Naive thymus-derived CD8-positive, alpha-beta T cell (primary cell): Measurements from ENCODE around the gene SULT1C4. TPM values are rescaled to one million over a fixed set of nuclear protein-coding genes. Genes with fewer than 3 reads are reported as not detected.
"Not testable (repeated sequence)": the region's sequence is repeated elsewhere in the genome, so short reads cannot be mapped to it uniquely, and the experiment has no call there.

Experiments used
- ATAC-seq, 2 donors: fragments of 150-1000 bp; cut with Tn5 transposase in 1 of 2; sonication (Bioruptor Pico), chemical (Tn5 transposase) in 1 of 2; 1 replicate in 1 of 2; 2 replicates in 1 of 2; pipeline ENCODE4 v1.10.0; 2021; ENCODE audit warnings: mild to moderate bottlenecking in 2 of 2, moderate library complexity in 2 of 2
- POLR2A ChIA-PET: fragments of 350-600 bp; sonication (Branson Sonifier 250); formaldehyde crosslinking; loops from one replicate; lab custom pipeline; 2021; ENCODE audit warnings: antibody characterized with exemption; lab: Charles Lee
- DNase-seq, 10 donors: peaks; one replicate each; pipeline versions ENCODE4 v3.0.0 to v3.0.0-alpha.2; 2020 to 2022
- H3K27ac Mint-ChIP-seq, 10 donors: one replicate each; pipeline ENCODE4 v1.8.0; 2020 to 2022; ENCODE audit warnings: mild to moderate bottlenecking in 10 of 10, mixed read lengths in 10 of 10, moderate library complexity in 4 of 10, inconsistent platforms in 1 of 10
- H3K27me3 Mint-ChIP-seq, 5 donors: one replicate each; pipeline ENCODE4 v1.8.0; 2021 to 2022; ENCODE audit warnings: mixed read lengths in 5 of 5
- H3K36me3 Mint-ChIP-seq, 3 donors: one replicate each; pipeline ENCODE4 v1.8.0; 2020 to 2022; ENCODE audit warnings: mixed read lengths in 3 of 3, mild to moderate bottlenecking in 2 of 3, inconsistent platforms in 1 of 3
- H3K4me1 Mint-ChIP-seq, 4 donors: one replicate each; pipeline ENCODE4 v1.8.0; 2021 to 2022; ENCODE audit warnings: mixed read lengths in 4 of 4
- H3K4me3 Mint-ChIP-seq, 10 donors: one replicate each; pipeline ENCODE4 v1.8.0; 2020 to 2022; ENCODE audit warnings: mild to moderate bottlenecking in 10 of 10, mixed read lengths in 10 of 10, moderate library complexity in 6 of 10, inconsistent platforms in 1 of 10
- H3K9me3 Mint-ChIP-seq, 9 donors: one replicate each; pipeline ENCODE4 v1.8.0; 2020 to 2022; ENCODE audit warnings: mixed read lengths in 9 of 9, mild to moderate bottlenecking in 3 of 9, inconsistent platforms in 1 of 9, moderate library complexity in 1 of 9
- polyA plus RNA-seq, 3 donors: library from polyadenylated mRNA; unstranded; fragments of 300-500 nt; fragmentation: Illumina TruSeq; gene quantifications; one replicate each; pipeline ENCODE4 v1.2.3, GENCODE V29; 2021
- total RNA-seq, 8 experiments: library from RNA in 2 of 8; stranded (reverse) in 2 of 8; gene quantifications; one replicate each; pipeline ENCODE4 v1.2.3 and lab custom pipeline; 2021 to 2026

SULT1C4 gene
- total RNA-seq (not detected), polyA plus RNA-seq (not detected), total RNA-seq (lab: John Stamatoyannopoulos, UW) (0 reads per million in 6 experiments)

DNA sequence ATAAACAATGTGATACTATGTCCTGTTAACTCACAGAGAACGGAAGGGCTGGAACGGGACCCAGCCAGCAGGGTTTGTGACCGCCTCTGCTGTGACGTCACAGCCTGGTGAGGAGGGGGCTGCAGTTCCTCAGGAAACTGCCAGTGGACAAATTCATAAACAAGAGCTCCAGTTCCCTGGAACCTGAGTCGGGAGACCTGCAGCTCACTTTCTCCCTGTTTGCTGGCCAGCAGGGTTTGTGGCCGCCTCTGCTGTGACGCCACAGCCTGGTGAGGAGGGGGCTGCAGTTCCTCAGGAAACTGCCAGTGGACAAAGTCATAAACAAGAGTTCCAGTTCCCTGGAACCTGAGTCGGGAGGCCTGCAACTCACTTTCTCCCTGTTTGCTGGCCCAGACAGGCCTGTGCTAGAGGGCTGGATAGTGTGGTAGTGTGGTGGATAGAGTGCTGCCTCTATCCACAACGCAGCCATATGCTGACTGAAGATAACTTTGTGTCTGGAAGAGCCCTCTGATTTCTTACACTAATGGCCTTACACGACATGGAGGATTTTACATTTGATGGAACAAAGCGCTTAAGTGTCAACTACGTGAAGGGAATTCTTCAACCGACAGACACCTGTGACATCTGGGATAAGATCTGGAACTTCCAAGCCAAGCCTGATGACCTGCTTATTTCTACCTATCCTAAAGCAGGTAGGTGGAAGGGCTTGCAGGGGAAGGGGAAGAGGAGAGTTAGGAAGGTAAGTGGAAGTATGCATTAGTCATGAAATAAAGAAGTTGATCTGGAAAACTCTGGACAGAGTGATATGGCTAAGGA, at the start of gene SULT1C4:
TSS of gene SULT1C4 (plus strand) at position 140 of the 816 bp plus-strand sequence. CDS start at position 524, 384 bp downstream.
- POLR2A ChIA-PET: no interaction called here
- peaks cover 0 to 2% (median 0%) of the 10 kb centered on the region in 9 donors for H3K9me3 Mint-ChIP-seq
- H3K27ac Mint-ChIP-seq: no peak within 1 kb of the TSS
- H3K4me1 Mint-ChIP-seq: peaks cover 0 to 7% (median 0%) of the 10 kb centered on the region in 4 donors
- ATAC-seq (no peak), DNase-seq (no peak)
- H3K4me3 Mint-ChIP-seq: peak within 1 kb of the TSS in 1 of 10 donors; percentile 5
- H3K27me3 Mint-ChIP-seq: peaks cover 0 to 15% (median 2%) of the 10 kb centered on the region in 5 donors
- H3K36me3 Mint-ChIP-seq: no peaks in the 10 kb centered on the region

DNA sequence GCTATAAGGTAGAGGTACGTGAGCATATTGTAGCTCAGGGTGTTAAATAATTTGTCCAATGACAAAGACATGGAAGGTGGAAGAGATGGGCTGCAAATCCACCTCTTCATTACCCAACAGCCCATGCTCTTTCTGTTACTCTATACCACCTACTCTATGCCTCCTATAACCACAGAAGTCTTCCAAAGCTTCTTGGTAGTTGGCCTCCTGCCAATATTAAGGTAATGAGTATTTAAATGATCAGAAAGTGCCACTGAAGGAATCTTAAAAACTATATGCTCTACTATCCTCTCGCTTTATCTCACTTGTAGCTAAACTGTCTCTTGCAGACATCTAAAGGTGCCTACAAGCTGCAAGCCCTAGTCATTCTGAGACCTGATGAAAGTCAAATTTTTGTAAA, 48.0 kb upstream of the SULT1C4 start:
- Mint-ChIP-seq H3K4me3 (no peak overlapping the region), H3K9me3 (peaks cover 0 to 2% (median 0%) of the 10 kb centered on the region in 9 donors), H3K36me3 (no peaks in the 10 kb centered on the region), H3K27ac (no peak overlapping the region), H3K4me1 (peaks cover 0 to 2% (median 0%) of the 10 kb centered on the region in 4 donors), H3K27me3 (peaks cover 8 to 41% (median 8%) of the 10 kb centered on the region in 5 donors)
- POLR2A ChIA-PET: no interaction called here
- no peak for DNase-seq
- no peak for ATAC-seq

DNA sequence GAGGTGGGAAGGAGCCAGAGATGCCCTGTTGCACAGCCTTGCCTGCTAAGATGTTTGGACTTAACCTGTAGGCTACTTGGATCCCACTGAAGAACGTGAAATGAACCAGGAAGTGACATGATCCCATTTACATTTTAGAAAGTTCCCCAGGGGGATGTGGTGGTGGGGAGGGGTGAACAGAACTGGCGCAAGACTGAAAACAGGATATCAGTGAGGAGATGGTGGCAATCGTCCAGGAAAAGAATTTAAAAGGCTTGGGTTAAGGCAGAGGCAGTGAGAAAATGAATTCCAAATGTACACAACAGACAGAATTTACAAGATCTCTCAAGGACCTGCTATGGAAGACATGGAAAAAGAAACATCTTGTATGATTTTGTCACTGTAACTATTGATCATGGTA, 46.8 kb upstream of the SULT1C4 start:
- DNase-seq (no peak), ATAC-seq (no peak)
- Mint-ChIP-seq H3K9me3 (peaks cover 0 to 2% (median 0%) of the 10 kb centered on the region in 9 donors), H3K27me3 (peaks cover 7 to 44% (median 12%) of the 10 kb centered on the region in 5 donors), H3K27ac (no peak overlapping the region), H3K4me3 (no peak overlapping the region), H3K36me3 (no peaks in the 10 kb centered on the region), H3K4me1 (peaks cover 0 to 2% (median 0%) of the 10 kb centered on the region in 4 donors)
- POLR2A ChIA-PET: no interaction called here

DNA sequence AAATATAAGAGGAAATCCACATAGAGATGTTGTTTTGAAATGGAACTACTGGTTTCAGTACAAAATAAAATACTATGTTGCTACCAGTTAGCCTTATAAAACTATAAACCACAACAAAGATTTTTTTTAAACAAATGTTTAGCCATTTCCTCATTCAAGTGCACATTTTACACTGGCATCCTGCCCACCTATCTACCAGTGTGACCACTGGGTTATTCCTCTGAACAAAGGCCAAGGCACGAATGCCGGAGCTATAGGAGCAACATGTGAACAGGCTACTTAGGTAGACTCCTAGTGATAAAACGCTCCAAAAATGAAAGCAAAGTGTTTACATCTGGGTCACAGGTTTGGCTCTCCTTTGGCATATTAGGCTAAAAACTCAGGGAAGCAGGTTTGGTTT, 31.8 kb upstream of the SULT1C4 start:
- H3K4me1 Mint-ChIP-seq: peaks cover 0 to 2% (median 0%) of the 10 kb centered on the region in 4 donors
- H3K9me3 Mint-ChIP-seq: peaks cover 0 to 2% (median 0%) of the 10 kb centered on the region in 9 donors
- no peak for DNase-seq
- POLR2A ChIA-PET: no interaction called here
- no peak overlapping the region for H3K4me3 Mint-ChIP-seq
- H3K27me3 Mint-ChIP-seq: peaks cover 0 to 16% (median 8%) of the 10 kb centered on the region in 5 donors
- no peak overlapping the region for H3K27ac Mint-ChIP-seq
- H3K36me3 Mint-ChIP-seq: no peaks in the 10 kb centered on the region
- ATAC-seq: no peak

DNA sequence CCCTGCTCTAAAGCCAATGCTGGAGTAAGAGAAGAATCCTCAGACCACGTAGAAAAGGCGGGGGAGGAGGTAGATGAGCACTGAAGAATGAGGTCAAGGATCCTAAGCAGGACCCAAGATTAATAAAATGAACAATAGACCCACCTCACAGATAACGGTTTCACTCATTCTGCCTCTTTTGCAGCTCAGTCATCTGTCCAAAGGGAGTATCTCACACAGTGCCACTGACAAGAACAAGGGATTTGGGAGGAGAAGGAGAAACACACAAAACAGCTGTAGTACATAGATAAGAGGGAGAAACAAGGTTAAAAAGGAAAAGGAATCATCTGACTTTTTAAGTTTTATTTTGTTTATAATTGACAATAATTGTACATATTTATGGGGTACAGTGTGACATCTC, 30.9 kb upstream of the SULT1C4 start:
- H3K27me3 Mint-ChIP-seq: peaks cover 0 to 16% (median 8%) of the 10 kb centered on the region in 5 donors
- no peak overlapping the region for H3K4me3 Mint-ChIP-seq
- DNase-seq: no peak
- no peaks in the 10 kb centered on the region for H3K36me3 Mint-ChIP-seq
- H3K27ac Mint-ChIP-seq: no peak overlapping the region
- POLR2A ChIA-PET: no interaction called here
- no peak for ATAC-seq
- H3K4me1 Mint-ChIP-seq: peaks cover 0 to 2% (median 0%) of the 10 kb centered on the region in 4 donors
- H3K9me3 Mint-ChIP-seq: peaks cover 0 to 2% (median 0%) of the 10 kb centered on the region in 9 donors

DNA sequence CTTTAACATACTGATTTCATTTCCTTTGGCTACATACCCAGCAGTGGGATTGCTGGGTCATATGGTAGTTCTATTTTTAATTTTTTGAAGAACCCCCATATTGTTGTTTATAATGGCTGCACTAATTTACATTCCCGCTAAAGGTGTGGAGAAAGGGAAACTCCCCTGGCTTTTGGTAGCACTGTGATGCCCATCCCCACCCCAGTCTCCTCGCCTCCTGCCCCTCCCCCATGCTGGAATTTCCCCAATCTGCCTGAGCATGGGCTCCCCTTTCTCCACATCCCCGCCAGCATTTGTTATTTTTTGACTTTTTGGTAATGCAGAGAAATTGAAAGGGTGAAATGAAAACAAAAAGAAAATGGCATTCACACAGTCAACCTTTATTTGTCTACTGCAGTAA, 30.0 kb upstream of the SULT1C4 start:
- POLR2A ChIA-PET: no interaction called here
- Mint-ChIP-seq H3K27ac (no peak overlapping the region), H3K27me3 (peaks cover 0 to 14% (median 10%) of the 10 kb centered on the region in 5 donors), H3K4me1 (no peaks in the 10 kb centered on the region), H3K9me3 (no peaks in the 10 kb centered on the region), H3K36me3 (no peaks in the 10 kb centered on the region), H3K4me3 (no peak overlapping the region)
- ATAC-seq: no peak
- DNase-seq: no peak

DNA sequence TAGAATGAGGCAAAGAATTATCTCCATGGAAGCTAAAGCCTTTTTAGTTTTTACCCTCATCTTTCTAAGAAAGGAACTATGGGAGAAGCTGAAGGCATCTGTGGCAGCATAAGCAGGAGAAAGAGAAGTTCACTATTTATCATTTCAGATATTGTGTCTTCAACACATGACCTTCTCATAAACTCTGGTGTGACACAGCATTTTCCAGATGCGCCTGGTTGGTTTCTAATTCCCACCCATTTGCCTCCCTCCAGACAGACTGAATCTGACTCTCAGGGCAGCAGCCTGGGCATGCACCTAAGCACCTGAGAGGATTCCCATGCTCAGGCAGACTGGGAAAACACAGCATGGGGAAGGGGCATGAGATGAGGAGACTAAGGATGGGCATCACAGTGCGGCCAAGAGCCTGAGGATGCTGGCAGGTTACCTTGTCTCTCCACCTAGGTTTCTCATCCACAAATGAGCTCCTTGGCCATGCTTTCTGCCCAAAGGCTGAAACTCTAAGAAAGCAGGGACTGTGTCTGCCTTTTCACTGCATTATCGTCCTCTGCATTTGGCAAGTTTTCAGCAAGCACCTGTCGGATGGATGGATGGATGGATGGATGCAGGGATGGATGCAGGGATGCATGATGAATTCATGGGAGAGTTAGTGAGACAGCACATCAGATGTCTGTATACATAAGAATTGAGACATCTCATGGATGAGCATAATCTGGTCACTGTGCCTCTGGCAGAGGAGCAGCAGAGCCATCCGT, 28.8 kb upstream of the SULT1C4 start:
- no peak overlapping the region for H3K4me3 Mint-ChIP-seq
- DNase-seq (no peak), ATAC-seq (no peak)
- H3K27me3 Mint-ChIP-seq: peaks cover 0 to 10% (median 6%) of the 10 kb centered on the region in 5 donors
- no peaks in the 10 kb centered on the region for H3K9me3 Mint-ChIP-seq
- H3K27ac Mint-ChIP-seq: no peak overlapping the region
- no peaks in the 10 kb centered on the region for H3K4me1 Mint-ChIP-seq
- POLR2A ChIA-PET: no interaction called here
- H3K36me3 Mint-ChIP-seq: no peaks in the 10 kb centered on the region

DNA sequence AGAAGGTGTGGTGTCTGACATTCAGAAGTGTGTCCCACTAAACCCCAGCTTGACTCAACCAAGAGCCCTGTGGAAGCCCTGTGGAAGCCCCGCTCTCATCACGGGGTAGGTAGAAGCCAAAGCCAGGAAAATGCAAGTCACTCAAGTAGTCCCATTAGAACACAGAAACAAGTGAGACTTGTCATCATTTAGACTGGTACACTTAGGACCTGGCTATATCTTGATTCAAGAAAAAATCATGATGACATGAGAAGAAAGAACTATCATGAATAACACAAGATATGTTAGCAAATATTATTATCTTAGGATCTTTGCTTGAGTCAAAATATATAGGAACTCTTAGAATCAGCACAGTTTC, 28.2 kb upstream of the SULT1C4 start:
- POLR2A ChIA-PET: no interaction called here
- no peak overlapping the region for H3K4me3 Mint-ChIP-seq
- no peaks in the 10 kb centered on the region for H3K36me3 Mint-ChIP-seq
- H3K9me3 Mint-ChIP-seq: no peaks in the 10 kb centered on the region
- no peak overlapping the region for H3K27ac Mint-ChIP-seq
- DNase-seq (no peak), ATAC-seq (no peak)
- peaks cover 0 to 13% (median 3%) of the 10 kb centered on the region in 5 donors for H3K27me3 Mint-ChIP-seq
- H3K4me1 Mint-ChIP-seq: no peaks in the 10 kb centered on the region

DNA sequence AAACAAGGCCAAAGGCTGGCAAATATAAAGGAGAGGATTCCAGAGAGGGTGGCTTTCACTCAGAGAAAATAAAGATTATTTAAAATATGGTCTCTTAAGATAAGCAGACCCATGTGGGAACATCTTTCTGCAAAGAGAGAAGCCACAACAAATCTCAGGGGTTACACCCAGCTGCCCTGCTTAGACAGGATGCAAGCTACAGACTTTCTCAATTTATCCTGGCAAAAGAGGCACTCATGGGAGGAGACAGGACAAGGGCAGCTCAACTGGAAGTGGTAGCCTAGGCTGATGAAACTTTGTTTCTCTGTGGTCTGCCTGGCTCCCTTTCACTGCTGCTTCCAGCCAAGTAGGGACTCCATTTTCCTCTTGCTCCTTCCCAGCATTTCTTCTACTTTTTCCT, 25.9 kb upstream of the SULT1C4 start:
- Mint-ChIP-seq H3K4me1 (no peaks in the 10 kb centered on the region), H3K9me3 (no peaks in the 10 kb centered on the region), H3K36me3 (no peaks in the 10 kb centered on the region), H3K27ac (no peak overlapping the region), H3K27me3 (peaks cover under 1 to 13% (median 3%) of the 10 kb centered on the region in 5 donors), H3K4me3 (no peak overlapping the region)
- POLR2A ChIA-PET: no interaction called here
- no peak for DNase-seq
- ATAC-seq: no peak

DNA sequence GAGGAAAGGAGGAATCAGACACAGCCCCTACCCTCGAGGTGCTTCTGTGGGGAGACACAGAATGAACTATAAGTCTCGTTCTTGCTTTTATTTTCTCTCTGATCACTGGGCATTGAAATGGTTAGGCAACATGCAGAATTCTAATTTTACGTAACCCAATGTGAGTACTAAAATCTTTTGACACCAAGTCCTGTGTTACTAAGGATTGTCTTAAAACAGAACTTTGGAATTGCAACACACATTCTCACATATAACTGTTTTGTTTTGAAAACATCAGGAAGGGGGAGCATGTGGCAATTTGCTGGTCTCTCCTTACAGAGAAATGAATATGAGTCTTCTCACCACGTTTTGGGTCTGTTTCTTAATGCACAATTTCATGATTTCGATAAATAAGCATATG, 23.6 kb upstream of the SULT1C4 start:
- ATAC-seq (no peak), DNase-seq (no peak)
- no peak overlapping the region for H3K4me3 Mint-ChIP-seq
- POLR2A ChIA-PET: no interaction called here
- peaks cover 7 to 13% (median 10%) of the 10 kb centered on the region in 5 donors for H3K27me3 Mint-ChIP-seq
- no peak overlapping the region for H3K27ac Mint-ChIP-seq
- H3K9me3 Mint-ChIP-seq: no peaks in the 10 kb centered on the region
- H3K36me3 Mint-ChIP-seq: no peaks in the 10 kb centered on the region
- no peaks in the 10 kb centered on the region for H3K4me1 Mint-ChIP-seq

DNA sequence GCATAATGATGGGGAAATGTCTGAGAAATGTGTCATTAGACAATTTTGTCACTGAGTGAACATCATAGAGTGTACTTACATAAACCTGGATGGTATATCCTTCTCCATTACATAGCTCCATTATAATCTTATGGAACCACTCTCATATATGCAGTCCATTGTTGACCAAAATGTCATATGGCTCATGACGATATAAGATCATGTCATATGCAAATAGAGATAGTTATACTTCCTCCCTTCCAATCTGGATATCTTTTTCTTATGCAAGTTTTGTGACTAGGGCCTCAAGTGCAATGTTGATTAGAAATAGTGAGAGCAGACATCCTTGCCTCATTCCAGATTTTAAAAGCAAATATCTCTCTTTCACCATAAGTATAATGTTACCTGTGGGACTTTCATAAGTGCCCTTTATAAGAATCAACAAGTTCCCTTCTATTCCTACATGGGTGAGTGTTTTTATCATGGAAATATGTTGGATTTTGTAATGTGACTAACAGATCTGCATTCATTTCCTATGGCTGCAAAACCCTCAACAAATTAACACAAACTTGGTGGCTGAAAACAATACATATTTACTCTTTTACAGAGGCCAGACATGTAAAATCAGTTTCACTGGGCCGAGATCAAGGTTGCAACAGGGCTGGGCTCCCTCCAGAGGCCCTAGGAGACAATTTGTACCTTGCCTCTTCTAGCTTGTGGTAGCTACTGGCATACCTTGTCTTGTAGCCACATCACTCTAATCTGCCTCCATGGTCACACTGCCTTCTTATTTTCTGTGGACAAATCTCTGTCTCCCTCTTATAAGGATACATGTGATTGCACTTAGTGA, 21.6 kb upstream of the SULT1C4 start:
- no peak overlapping the region for H3K4me3 Mint-ChIP-seq
- ATAC-seq (no peak), DNase-seq (no peak)
- no peaks in the 10 kb centered on the region for H3K36me3 Mint-ChIP-seq
- no peak overlapping the region for H3K27ac Mint-ChIP-seq
- POLR2A ChIA-PET: no interaction called here
- H3K4me1 Mint-ChIP-seq: no peaks in the 10 kb centered on the region
- H3K9me3 Mint-ChIP-seq: no peaks in the 10 kb centered on the region
- peaks cover 7 to 23% (median 10%) of the 10 kb centered on the region in 5 donors for H3K27me3 Mint-ChIP-seq

DNA sequence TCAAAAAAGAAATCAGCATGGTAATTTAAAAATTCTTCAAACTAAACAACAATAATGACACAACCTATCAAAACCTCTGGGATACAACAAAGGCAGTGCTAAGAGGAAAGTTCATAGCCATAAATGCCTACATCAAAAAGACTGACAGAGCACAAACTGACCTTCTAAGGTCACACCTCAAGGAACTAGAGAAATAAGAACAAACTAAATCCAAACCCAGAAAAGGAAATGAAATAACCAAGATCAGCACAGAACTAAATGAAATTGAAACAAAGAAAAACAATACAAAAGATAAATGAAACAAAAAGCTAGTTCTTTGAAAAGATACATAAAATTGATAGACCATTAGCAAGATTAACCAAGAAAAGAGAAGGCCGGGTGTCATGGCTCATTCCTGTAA, 18.4 kb upstream of the SULT1C4 start:
- peaks cover 4 to 28% (median 10%) of the 10 kb centered on the region in 5 donors for H3K27me3 Mint-ChIP-seq
- H3K36me3 Mint-ChIP-seq, H3K4me3 Mint-ChIP-seq, DNase-seq, ATAC-seq, H3K27ac Mint-ChIP-seq, POLR2A ChIA-PET, H3K9me3 Mint-ChIP-seq: not testable (repeated sequence)
- peaks cover 0 to 11% (median under 1%) of the 10 kb centered on the region in 4 donors for H3K4me1 Mint-ChIP-seq
